Prostate gland (tissue), 2 donors: ENCODE data around the gene MEIS2. TPM values are rescaled to one million over a fixed set of nuclear protein-coding genes. Genes with fewer than 3 reads are reported as not detected.

Source experiments
- DNase-seq: peaks from one replicate; pipeline ENCODE4 v3.0.0-alpha.2; 2019; ENCODE audit warnings: low spot score
- H3K27ac ChIP-seq, 2 donors: fragments of 200-600 bp; sonication (generic); 2 replicates each; pipeline ENCODE4 v1.5.1; 2017 to 2019
- H3K27me3 ChIP-seq: fragments of 200-600 bp; sonication (generic); replicated peaks from 2 replicates; pipeline ENCODE4 v1.5.1; 2019; ENCODE audit not compliant: insufficient read depth
- H3K36me3 ChIP-seq, 2 donors: fragments of 200-600 bp; sonication (generic); 1 replicate in 1 of 2; 2 replicates in 1 of 2; pipeline versions ENCODE4 v1.5.1 to v1.8.1; 2017 to 2019
- H3K4me1 ChIP-seq: fragments of 200-600 bp; sonication (generic); replicated peaks from 2 replicates; pipeline ENCODE4 v1.5.1; 2019
- H3K4me3 ChIP-seq, 2 donors: fragments of 200-600 bp; sonication (generic); 2 replicates each; pipeline ENCODE4 v1.5.1; 2017 to 2019
- H3K9me3 ChIP-seq: fragments of 200-600 bp; sonication (generic); 2 replicates; pipeline ENCODE4 v1.5.1; 2017
- CTCF ChIP-seq, 4 experiments: fragments of 200-600 bp in 2 of 4; fragments of 450-650 bp in 2 of 4; sonication (generic) in 2 of 4; IDR thresholded peaks; 1 replicate in 3 of 4; 2 replicates in 1 of 4; pipeline ENCODE4 v1.5.1; 2016 to 2019; ENCODE audit warnings: antibody characterized with exemption in 4 of 4, mild to moderate bottlenecking in 2 of 4, moderate library complexity in 2 of 4
- POLR2A ChIP-seq: fragments of 450-650 bp; IDR thresholded peaks from one replicate; pipeline ENCODE4 v1.6.1; 2016; ENCODE audit warnings: antibody characterized with exemption, mild to moderate bottlenecking
- POLR2AphosphoS5 ChIP-seq: sonication (generic); formaldehyde crosslinking; IDR thresholded peaks from one replicate; pipeline ENCODE4 v1.6.1; 2017; ENCODE audit warnings: antibody characterized with exemption
- WGBS: methylation state at CpG from one replicate; pipeline ENCODE4 v1.1.5; 2018; 5-methylcytosine and 5-hydroxymethylcytosine counted together
- intact Hi-C: fragments of 100-400 bp; cut with DNase I; formaldehyde crosslinking; loops from one replicate; pipeline ENCODE4 v1.14.2; 2022
- total RNA-seq, 2 donors: library from RNA; depleted of rRNA; stranded (reverse); fragments of >200 nt; gene quantifications; one replicate each; pipeline ENCODE4 v1.1.0, GENCODE V29; 2016

Gene MEIS2
- total RNA-seq, 2 donors from 2014 or later: 53.4 to 73.2 TPM

GRCh38 chr15:37109872-37110572 lies 9.7 kb upstream of the MEIS2 start:
- H3K4me1 ChIP-seq: no peaks in the 10 kb centered on the region
- intact Hi-C loops: loop anchor here (5.0 to 10.0 kb wide), 5 partner anchors 505 to 1805 kb away; no protein-coding TSS in a partner anchor
- peak overlapping the region; percentile 21 to 31 for H3K4me3 ChIP-seq
- no peak for DNase-seq
- H3K9me3 ChIP-seq: no peaks in the 10 kb centered on the region
- peak overlapping the region; percentile 87 to 92 for H3K27ac ChIP-seq
- no peaks in the 10 kb centered on the region for H3K36me3 ChIP-seq
- 5% methylated on average over 27 of the region's 27 CpGs for WGBS
- no peaks in the 10 kb centered on the region for H3K27me3 ChIP-seq
- TF ChIP-seq POLR2AphosphoS5: peak; percentile 5
- TF ChIP-seq POLR2A: no peak
- TF ChIP-seq CTCF (IDR thresholded peaks at IDR 0.05): no peak

- TF ChIP-seq POLR2AphosphoS5 (peak; percentile 16), POLR2A (no peak), CTCF (IDR thresholded peaks at IDR 0.05) (no peak)
- WGBS: 10% methylated on average over 18 of the region's 18 CpGs
- intact Hi-C loops: loop anchor here (10.0 kb wide), 4 partner anchors 505 to 1805 kb away; no protein-coding TSS in a partner anchor
- Histone ChIP-seq H3K4me1 (no peaks in the 10 kb centered on the region), H3K4me3 (peak overlapping the region; percentile 21 to 31), H3K27me3 (no peaks in the 10 kb centered on the region), H3K9me3 (no peaks in the 10 kb centered on the region), H3K36me3 (no peaks in the 10 kb centered on the region), H3K27ac (peak overlapping the region; percentile 87 to 92)
- no peak for DNase-seq
These were observed 9.0 kb upstream of the MEIS2 start for GRCh38 chr15:37109168-37109871.

- no peaks in the 10 kb centered on the region for H3K36me3 ChIP-seq
- TF ChIP-seq CTCF (IDR thresholded peaks at IDR 0.05): no peak
- TF ChIP-seq POLR2A: no peak
- no peak for TF ChIP-seq POLR2AphosphoS5
- no peaks in the 10 kb centered on the region for H3K27me3 ChIP-seq
- intact Hi-C loops: loop anchor here (10.0 kb wide), 4 partner anchors 504 to 1804 kb away; no protein-coding TSS in a partner anchor
- DNase-seq: no peak
- H3K4me1 ChIP-seq: no peaks in the 10 kb centered on the region
- H3K4me3 ChIP-seq: peak overlapping the region; percentile 21 to 31
- 22% methylated on average over 15 of the region's 15 CpGs for WGBS
- H3K9me3 ChIP-seq: no peaks in the 10 kb centered on the region
- H3K27ac ChIP-seq: peak overlapping the region; percentile 87 to 92
These were observed 8.2 kb upstream of the MEIS2 start for GRCh38 chr15:37108381-37109167.

- TF ChIP-seq POLR2A (no peak), POLR2AphosphoS5 (no peak), CTCF (IDR thresholded peaks at IDR 0.05) (no peak)
- H3K27ac ChIP-seq: peak overlapping the region; percentile 87 to 92
- H3K27me3 ChIP-seq: no peaks in the 10 kb centered on the region
- DNase-seq: no peak
- no peaks in the 10 kb centered on the region for H3K36me3 ChIP-seq
- no peaks in the 10 kb centered on the region for H3K9me3 ChIP-seq
- peak overlapping the region; percentile 15 to 27 for H3K4me3 ChIP-seq
- intact Hi-C loops: loop anchor here (10.0 kb wide), 4 partner anchors 503 to 1803 kb away; no protein-coding TSS in a partner anchor
- WGBS: 19% methylated on average over 10 of the region's 10 CpGs
- no peaks in the 10 kb centered on the region for H3K4me1 ChIP-seq
These were observed 7.5 kb upstream of the MEIS2 start for GRCh38 chr15:37107744-37108380.
